GM12873 (cell line): ENCODE data around the gene LTA4H.

ENCODE experiments used
- CTCF ChIP-seq: IDR thresholded peaks from 2 replicates; pipeline ENCODE4 v1.5.1; 2012; ENCODE audit warnings: low read depth, mild to moderate bottlenecking, moderate library complexity, low read length, control low read depth; ENCODE audit not compliant: insufficient read depth; ENCODE audit errors: missing control alignments

The LTA4H gene

GRCh38 chr12:96073346-96074330 is 38.3 kb upstream of the LTA4H start:
- TF ChIP-seq CTCF: no peak

GRCh38 chr12:96070670-96071279 is 35.4 kb upstream of the LTA4H start:
- TF ChIP-seq CTCF: no peak

- TF ChIP-seq CTCF: no peak
These were observed 34.3 kb upstream of the LTA4H start for GRCh38 chr12:96069511-96070231.

GRCh38 chr12:96068636-96069035 is 33.2 kb upstream of the LTA4H start:
- TF ChIP-seq CTCF: no peak

- no peak for TF ChIP-seq CTCF
These were observed 32.7 kb upstream of the LTA4H start for GRCh38 chr12:96068111-96068510.

DNA sequence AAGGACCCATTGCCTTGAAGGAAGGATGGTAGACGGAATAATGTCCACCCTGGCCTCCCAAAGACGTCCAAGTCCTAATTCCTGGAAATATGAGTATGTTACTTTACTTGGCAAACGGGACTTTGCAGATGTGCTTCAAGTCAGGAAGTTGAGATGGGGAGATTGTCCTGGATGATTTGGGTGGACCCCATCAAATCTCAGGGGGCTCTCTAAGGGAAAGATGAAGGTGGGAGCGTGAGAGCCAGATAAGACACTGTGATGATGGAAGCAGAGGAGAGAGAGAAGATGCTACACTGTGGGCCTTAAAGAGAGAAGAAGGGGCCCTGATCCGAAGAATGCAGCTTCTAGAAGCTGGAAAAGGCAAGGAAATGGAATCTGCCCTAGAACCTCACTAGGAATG is 29.6 kb upstream of the LTA4H start:
- no peak for TF ChIP-seq CTCF

GRCh38 chr12:96064271-96064670 is 28.9 kb upstream of the LTA4H start:
- no peak for TF ChIP-seq CTCF
